Uterus (tissue), 4 donors: ENCODE results near the gene PCDHGA5. TPM values are rescaled to one million over a fixed set of nuclear protein-coding genes. Genes with fewer than 3 reads are reported as not detected.
A peak's percentile ranks its signal among the peaks of the same experiment; 100 is the strongest.

ENCODE experiments used
- DNase-seq, 2 donors: peaks; one replicate each; pipeline ENCODE4 v3.0.0-alpha.2; 2019 to 2020
- H3K27ac ChIP-seq, 2 donors: fragments of 200-600 bp; sonication (generic); 1 replicate in 1 of 2; 2 replicates in 1 of 2; pipeline ENCODE4 v1.5.1; 2016 to 2018
- H3K27me3 ChIP-seq, 2 donors: fragments of 200-600 bp; sonication (generic); one replicate each; pipeline ENCODE4 v1.5.1; 2018 to 2019; ENCODE audit warnings: control low read depth in 1 of 2
- H3K36me3 ChIP-seq, 2 donors: fragments of 200-600 bp; sonication (generic); one replicate each; pipeline ENCODE4 v1.5.1; 2019; ENCODE audit warnings: control low read depth in 1 of 2
- H3K4me1 ChIP-seq, 2 donors: fragments of 200-600 bp; sonication (generic); one replicate each; pipeline ENCODE4 v1.5.1; 2018 to 2019; ENCODE audit warnings: control low read depth in 1 of 2
- H3K4me3 ChIP-seq, 2 donors: fragments of 200-600 bp; sonication (generic); 1 replicate in 1 of 2; 2 replicates in 1 of 2; pipeline ENCODE4 v1.5.1; 2018 to 2019; ENCODE audit warnings: mild to moderate bottlenecking in 1 of 2
- H3K9me3 ChIP-seq, 2 donors: fragments of 200-600 bp; sonication (generic); one replicate each; pipeline ENCODE4 v1.5.1; 2019; ENCODE audit warnings: control low read depth in 1 of 2
- POLR2A ChIP-seq, 2 donors: fragments of 450-650 bp; IDR thresholded peaks; one replicate each; pipeline ENCODE4 v1.6.1; 2016; ENCODE audit warnings: antibody characterized with exemption in 2 of 2, mild to moderate bottlenecking in 1 of 2, moderate library complexity in 1 of 2
- intact Hi-C: fragments of 100-400 bp; cut with DNase I; formaldehyde crosslinking; loops from one replicate; pipeline ENCODE4 v1.15.1; 2023; ENCODE audit warnings: low total_unique reads
- total RNA-seq, 4 donors: library from RNA; depleted of rRNA in 3 of 4; stranded (reverse); fragments of >200 nt in 3 of 4; gene quantifications; one replicate each; pipeline versions ENCODE4 v1.1.0 to v1.2.4, GENCODE V29; 2014 to 2023
- TF ChIP-seq, protein P1 (sequence below), 4 experiments: fragments of 200-600 bp in 2 of 4; fragments of 450-650 bp in 2 of 4; sonication (generic) in 2 of 4; IDR thresholded peaks; one replicate each; pipeline ENCODE4 v1.5.1; 2016 to 2019; ENCODE audit warnings: antibody characterized with exemption in 4 of 4, mild to moderate bottlenecking in 2 of 4, moderate library complexity in 1 of 4
- donor health status: DM: yes; HTN: yes; CAD: no.

PCDHGA5 gene
- total RNA-seq, 4 donors from 2014 or later: 1.8 to 11.5 (median 11.2) TPM

GRCh38 chr5:141351591-141351990 is 12.4 kb upstream of the PCDHGA5 start:
- no peak overlapping the region for H3K4me3 ChIP-seq
- no peak for DNase-seq

GRCh38 chr5:141354900-141355469 is 9.0 kb upstream of the PCDHGA5 start, which contains the start of gene PCDHGA4:
TSS of gene PCDHGA4 (plus strand) at chr5:141355021. CDS start at chr5:141355108, 87 bp downstream.
- H3K4me1 ChIP-seq: no peaks in the 10 kb centered on the region
- TF ChIP-seq, protein P1, sequence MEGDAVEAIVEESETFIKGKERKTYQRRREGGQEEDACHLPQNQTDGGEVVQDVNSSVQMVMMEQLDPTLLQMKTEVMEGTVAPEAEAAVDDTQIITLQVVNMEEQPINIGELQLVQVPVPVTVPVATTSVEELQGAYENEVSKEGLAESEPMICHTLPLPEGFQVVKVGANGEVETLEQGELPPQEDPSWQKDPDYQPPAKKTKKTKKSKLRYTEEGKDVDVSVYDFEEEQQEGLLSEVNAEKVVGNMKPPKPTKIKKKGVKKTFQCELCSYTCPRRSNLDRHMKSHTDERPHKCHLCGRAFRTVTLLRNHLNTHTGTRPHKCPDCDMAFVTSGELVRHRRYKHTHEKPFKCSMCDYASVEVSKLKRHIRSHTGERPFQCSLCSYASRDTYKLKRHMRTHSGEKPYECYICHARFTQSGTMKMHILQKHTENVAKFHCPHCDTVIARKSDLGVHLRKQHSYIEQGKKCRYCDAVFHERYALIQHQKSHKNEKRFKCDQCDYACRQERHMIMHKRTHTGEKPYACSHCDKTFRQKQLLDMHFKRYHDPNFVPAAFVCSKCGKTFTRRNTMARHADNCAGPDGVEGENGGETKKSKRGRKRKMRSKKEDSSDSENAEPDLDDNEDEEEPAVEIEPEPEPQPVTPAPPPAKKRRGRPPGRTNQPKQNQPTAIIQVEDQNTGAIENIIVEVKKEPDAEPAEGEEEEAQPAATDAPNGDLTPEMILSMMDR (IDR thresholded peaks at IDR 0.05): no peak
- no peak for TF ChIP-seq POLR2A (IDR thresholded peaks at IDR 0.05)
- peak within 1 kb of the TSS in 1 of 2 donors; percentile 13 for H3K4me3 ChIP-seq
- intact Hi-C loops: no loop called here
- DNase-seq: no peak
- H3K27me3 ChIP-seq: no peaks in the 10 kb centered on the region
- no peaks in the 10 kb centered on the region for H3K36me3 ChIP-seq
- peaks cover 0 to 74% of the 10 kb centered on the region in 2 donors for H3K9me3 ChIP-seq
- no peak within 1 kb of the TSS for H3K27ac ChIP-seq

More at GRCh38 chr5:141351591-141351990, 12.4 kb upstream of the PCDHGA5 start:
- Histone ChIP-seq H3K27ac (no peak overlapping the region), H3K4me1 (no peaks in the 10 kb centered on the region), H3K36me3 (no peaks in the 10 kb centered on the region), H3K27me3 (no peaks in the 10 kb centered on the region), H3K9me3 (peaks cover 0 to 60% of the 10 kb centered on the region in 2 donors)
- intact Hi-C loops: no loop called here
- TF ChIP-seq, protein P1 (IDR thresholded peaks at IDR 0.05): no peak
- no peak for TF ChIP-seq POLR2A (IDR thresholded peaks at IDR 0.05)

DNA sequence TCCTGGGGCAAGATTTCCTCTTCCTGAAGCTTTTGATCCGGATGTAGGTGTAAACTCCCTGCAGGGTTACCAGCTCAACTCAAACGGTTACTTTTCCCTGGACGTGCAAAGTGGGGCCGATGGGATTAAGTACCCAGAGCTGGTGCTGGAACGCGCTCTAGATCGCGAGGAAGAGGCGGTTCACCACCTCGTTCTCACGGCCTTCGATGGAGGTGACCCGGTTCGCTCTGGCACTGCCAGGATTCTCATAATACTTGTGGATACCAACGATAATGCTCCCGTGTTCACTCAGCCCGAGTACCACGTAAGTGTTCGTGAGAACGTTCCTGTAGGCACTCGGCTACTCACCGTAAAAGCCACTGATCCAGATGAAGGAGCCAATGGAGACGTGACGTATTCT is 8.3 kb upstream of the PCDHGA5 start:
- H3K36me3 ChIP-seq: no peaks in the 10 kb centered on the region
- intact Hi-C loops: no loop called here
- no peak overlapping the region for H3K4me3 ChIP-seq
- TF ChIP-seq, protein P1 (IDR thresholded peaks at IDR 0.05): no peak
- no peak for TF ChIP-seq POLR2A (IDR thresholded peaks at IDR 0.05)
- no peaks in the 10 kb centered on the region for H3K27me3 ChIP-seq
- DNase-seq: no peak
- H3K4me1 ChIP-seq: no peaks in the 10 kb centered on the region
- H3K9me3 ChIP-seq: peaks cover 0 to 80% of the 10 kb centered on the region in 2 donors
- H3K27ac ChIP-seq: no peak overlapping the region

GRCh38 chr5:141356133-141356532 is 7.8 kb upstream of the PCDHGA5 start:
- no peak for DNase-seq
- TF ChIP-seq POLR2A (IDR thresholded peaks at IDR 0.05): no peak
- TF ChIP-seq, protein P1 (IDR thresholded peaks at IDR 0.05): no peak
- peaks cover 0 to 80% of the 10 kb centered on the region in 2 donors for H3K9me3 ChIP-seq
- H3K4me1 ChIP-seq: no peaks in the 10 kb centered on the region
- H3K27me3 ChIP-seq: no peaks in the 10 kb centered on the region
- no peak overlapping the region for H3K27ac ChIP-seq
- no peak overlapping the region for H3K4me3 ChIP-seq
- intact Hi-C loops: no loop called here
- H3K36me3 ChIP-seq: no peaks in the 10 kb centered on the region

DNA sequence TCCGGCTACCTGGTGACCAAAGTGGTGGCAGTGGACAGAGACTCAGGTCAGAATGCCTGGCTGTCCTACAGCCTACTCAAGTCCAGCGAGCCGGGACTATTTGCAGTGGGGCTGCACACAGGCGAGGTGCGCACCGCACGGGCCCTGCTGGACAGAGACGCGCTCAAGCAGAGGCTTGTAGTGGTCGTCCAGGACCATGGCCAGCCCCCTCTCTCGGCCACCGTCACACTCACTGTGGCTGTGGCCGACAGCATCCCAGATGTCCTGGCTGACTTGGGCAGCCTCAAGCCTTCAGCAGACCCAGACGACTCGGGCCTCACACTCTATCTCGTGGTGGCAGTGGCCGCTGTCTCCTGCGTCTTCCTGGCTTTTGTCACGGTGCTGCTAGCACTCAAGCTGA is 7.0 kb upstream of the PCDHGA5 start:
- Histone ChIP-seq H3K27ac (no peak overlapping the region), H3K9me3 (peaks cover 0 to 79% of the 10 kb centered on the region in 2 donors), H3K36me3 (no peaks in the 10 kb centered on the region), H3K27me3 (no peaks in the 10 kb centered on the region), H3K4me1 (no peaks in the 10 kb centered on the region), H3K4me3 (no peak overlapping the region)
- intact Hi-C loops: no loop called here
- DNase-seq: no peak
- TF ChIP-seq, protein P1 (IDR thresholded peaks at IDR 0.05): no peak
- TF ChIP-seq POLR2A (IDR thresholded peaks at IDR 0.05): no peak
